ENCODE results near the gene FGF1. TPM values are rescaled to one million over a fixed set of nuclear protein-coding genes. Genes with fewer than 3 reads are reported as not detected.

The FGF1 gene
- polyA plus RNA-seq (2012; rRNA removed): 5.3 and 5.9 TPM in 2 replicates
- 5.6 and 6.3 TPM in 2 replicates for polyA plus RNA-seq (2012; cell fraction: cytosol; rRNA removed)
- polyA plus RNA-seq (2012; cell fraction: nucleus; rRNA removed): 5.4 and 5.6 TPM in 2 replicates

- Histone ChIP-seq H3K36me3 (replicated peaks in 1 of 2; ENCODE audit: control insufficient read depth in 1 of 2, insufficient read depth in 2 of 2, low read length in 1 of 2) (no peaks in the 10 kb centered on the region), H3K4me3 (ENCODE audit: low read depth in 2 of 2, low read length in 1 of 2) (no peak within 1 kb of the TSS), H3K27ac (ENCODE audit: low read depth in 2 of 2, low read length in 1 of 2) (peak within 1 kb of the TSS in 1 of 2 experiments; percentile 95; a peak in 2 of 4 replicates), H3K79me2 (ENCODE audit: insufficient read depth) (no peaks in the 10 kb centered on the region), H3K4me1 (ENCODE audit: control insufficient read depth in 1 of 2, insufficient read depth in 2 of 2, low read depth in 1 of 2, low read length in 1 of 2) (peaks cover 15 to 52% of the 10 kb centered on the region in 2 experiments; a peak in 3 of 4 replicates), H3F3A (replicated peaks; ENCODE audit: insufficient read depth) (no peaks in the 10 kb centered on the region), H3K27me3 (ENCODE audit: insufficient read depth) (no peaks in the 10 kb centered on the region), H3K9ac (no peak within 1 kb of the TSS), H4K20me1 (ENCODE audit: insufficient read depth) (no peaks in the 10 kb centered on the region), H3K4me2 (no peak within 1 kb of the TSS), H3K9me2 (no peaks in the 10 kb centered on the region), H3K9me3 (no peaks in the 10 kb centered on the region), H2AFZ (ENCODE audit: low read depth) (no peak within 1 kb of the TSS)
- 74% methylated on average over 8 of the region's 12 CpGs for WGBS (ENCODE audit: low lambda C conversion rate)
- DNase-seq: peak; percentile 76
- TF ChIP-seq TCF12 (IDR thresholded peaks at IDR 0.05) (no peak), MEF2A (IDR thresholded peaks at IDR 0.05; ENCODE audit: borderline replicate concordance, low read depth) (no peak), MAX (IDR thresholded peaks at IDR 0.05; ENCODE audit: low read depth) (no peak), ZBTB33 (IDR thresholded peaks at IDR 0.05; ENCODE audit: borderline replicate concordance, low read depth) (no peak), USF1 (IDR thresholded peaks at IDR 0.05; ENCODE audit: borderline replicate concordance, low read depth) (no peak)
- ChIA-PET POLR2A (interaction anchor here (0.7 to 1.2 kb wide), 4 partner anchors 10 to 361 kb away, joined by 3 to 6 read pairs (median 4); partner anchors contain the start of gene SPRY4), CTCF (interaction anchor here (0.6 to 7.0 kb wide), 12 partner anchors 13 to 674 kb away, joined by 3 to 85 read pairs (median 4); no protein-coding TSS in a partner anchor)
Observed at GRCh38 chr5:142685418-142686209, at the start of gene FGF1. Gene FGF1 (minus strand): TSS chr5:142686090. CDS start chr5:142614127, 71,963 bp downstream.

GRCh38 chr5:142727735-142728047 is 41.8 kb upstream of the FGF1 start:
- H3K27me3 ChIP-seq (ENCODE audit: insufficient read depth): no peaks in the 10 kb centered on the region
- peaks cover 28% of the 10 kb centered on the region for H3F3A ChIP-seq (replicated peaks; ENCODE audit: insufficient read depth)
- H3K4me3 ChIP-seq (ENCODE audit: low read depth in 2 of 2, low read length in 1 of 2): no peak overlapping the region
- H3K9me3 ChIP-seq: no peaks in the 10 kb centered on the region
- H4K20me1 ChIP-seq (ENCODE audit: insufficient read depth): peaks cover 3% of the 10 kb centered on the region; the same call in 1 of the 2 replicates
- H3K9ac ChIP-seq: no peak overlapping the region
- H3K36me3 ChIP-seq (replicated peaks in 1 of 2; ENCODE audit: control insufficient read depth in 1 of 2, insufficient read depth in 2 of 2, low read length in 1 of 2): no peaks in the 10 kb centered on the region
- peaks cover 0 to 21% of the 10 kb centered on the region in 2 experiments for H3K4me1 ChIP-seq (ENCODE audit: control insufficient read depth in 1 of 2, insufficient read depth in 2 of 2, low read depth in 1 of 2, low read length in 1 of 2)
- ChIA-PET POLR2A (no interaction called here), CTCF (interaction anchor here (0.6 to 29.7 kb wide), 6 partner anchors 9 to 161 kb away, joined by 3 to 472 read pairs (median 4); no protein-coding TSS in a partner anchor)
- WGBS (ENCODE audit: low lambda C conversion rate): 100% methylated on average over 2 of the region's 2 CpGs
- TF ChIP-seq MEF2A (IDR thresholded peaks at IDR 0.05; ENCODE audit: borderline replicate concordance, low read depth): no peak
- no peak for TF ChIP-seq FOXJ3 (CRISPR knock-in tag; IDR thresholded peaks at IDR 0.05)
- no peak for TF ChIP-seq SMC3 (IDR thresholded peaks at IDR 0.05; ENCODE audit: low read depth, low read length)
- no peak overlapping the region for H2AFZ ChIP-seq (ENCODE audit: low read depth)
- no peaks in the 10 kb centered on the region for H3K9me2 ChIP-seq
- no peak overlapping the region for H3K4me2 ChIP-seq
- H3K79me2 ChIP-seq (ENCODE audit: insufficient read depth): no peaks in the 10 kb centered on the region
- no peak for DNase-seq
- peak overlapping the region in 1 of 2 experiments; percentile 98; a peak in 2 of 4 replicates for H3K27ac ChIP-seq (ENCODE audit: low read depth in 2 of 2, low read length in 1 of 2)
